Adrenal gland (tissue), 5 donors: ENCODE measurements around the gene TRIO.

Experiments
- CTCF ChIP-seq, 6 experiments: fragments of 450-650 bp in 4 of 6; fragments of 200-600 bp in 2 of 6; sonication (generic) in 1 of 6; IDR thresholded peaks; 1 replicate in 5 of 6; 2 replicates in 1 of 6; pipeline versions ENCODE4 v1.5.1 to v1.8.0; 2016 to 2021; ENCODE audit warnings: antibody characterized with exemption in 6 of 6, mild to moderate bottlenecking in 2 of 6, moderate library complexity in 1 of 6
- POLR2A ChIP-seq, 2 donors: fragments of 450-650 bp; IDR thresholded peaks; one replicate each; pipeline ENCODE4 v1.6.1; 2017; ENCODE audit warnings: antibody characterized with exemption in 2 of 2, mild to moderate bottlenecking in 2 of 2, moderate library complexity in 1 of 2
- donor health status: DM: no; HTN: no; CAD: no.

- TF ChIP-seq CTCF (IDR thresholded peaks at IDR 0.05): no peak
- no peak for TF ChIP-seq POLR2A (IDR thresholded peaks at IDR 0.05)
These were observed 122.4 kb downstream of the TRIO start for GRCh38 chr5:14265570-14265969.
